ENCODE data around the gene PCDH15. TPM values are rescaled to one million over a fixed set of nuclear protein-coding genes. Genes with fewer than 3 reads are reported as not detected.

The PCDH15 gene
- total RNA-seq, 6 donors from 2014 or later, result 0.59 to 1.9 (median 1.1) TPM

GRCh38 chr10:54833029-54833428 is 32.0 kb upstream of the PCDH15 start:
- H3K27me3 ChIP-seq, result no peaks in the 10 kb centered on the region
- 40 to 48% methylated on average over 2 of the region's 2 CpGs for WGBS, 2 donors
- no peak for DNase-seq
- no peak overlapping the region for H3K27ac ChIP-seq
- no peaks in the 10 kb centered on the region for H3K9me3 ChIP-seq
- H3K4me1 ChIP-seq, result no peaks in the 10 kb centered on the region
- no peaks in the 10 kb centered on the region for H3K36me3 ChIP-seq
- no peak overlapping the region for H3K4me3 ChIP-seq
- ATAC-seq (ENCODE audit: low FRiP score in 2 of 2), result no peak
- TF ChIP-seq POLR2A (IDR thresholded peaks at IDR 0.05), result no peak
- TF ChIP-seq, protein P1, sequence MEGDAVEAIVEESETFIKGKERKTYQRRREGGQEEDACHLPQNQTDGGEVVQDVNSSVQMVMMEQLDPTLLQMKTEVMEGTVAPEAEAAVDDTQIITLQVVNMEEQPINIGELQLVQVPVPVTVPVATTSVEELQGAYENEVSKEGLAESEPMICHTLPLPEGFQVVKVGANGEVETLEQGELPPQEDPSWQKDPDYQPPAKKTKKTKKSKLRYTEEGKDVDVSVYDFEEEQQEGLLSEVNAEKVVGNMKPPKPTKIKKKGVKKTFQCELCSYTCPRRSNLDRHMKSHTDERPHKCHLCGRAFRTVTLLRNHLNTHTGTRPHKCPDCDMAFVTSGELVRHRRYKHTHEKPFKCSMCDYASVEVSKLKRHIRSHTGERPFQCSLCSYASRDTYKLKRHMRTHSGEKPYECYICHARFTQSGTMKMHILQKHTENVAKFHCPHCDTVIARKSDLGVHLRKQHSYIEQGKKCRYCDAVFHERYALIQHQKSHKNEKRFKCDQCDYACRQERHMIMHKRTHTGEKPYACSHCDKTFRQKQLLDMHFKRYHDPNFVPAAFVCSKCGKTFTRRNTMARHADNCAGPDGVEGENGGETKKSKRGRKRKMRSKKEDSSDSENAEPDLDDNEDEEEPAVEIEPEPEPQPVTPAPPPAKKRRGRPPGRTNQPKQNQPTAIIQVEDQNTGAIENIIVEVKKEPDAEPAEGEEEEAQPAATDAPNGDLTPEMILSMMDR (IDR thresholded peaks at IDR 0.05), result no peak

GRCh38 chr10:54826994-54827560 is 26.0 kb upstream of the PCDH15 start:
- ATAC-seq (ENCODE audit: low FRiP score in 2 of 2) (no peak), DNase-seq (no peak)
- H3K9me3 ChIP-seq, result no peaks in the 10 kb centered on the region
- H3K27me3 ChIP-seq, result no peaks in the 10 kb centered on the region
- no peak overlapping the region for H3K27ac ChIP-seq
- no peaks in the 10 kb centered on the region for H3K4me1 ChIP-seq
- TF ChIP-seq POLR2A (IDR thresholded peaks at IDR 0.05) (no peak), POLR2AphosphoS5 (IDR thresholded peaks at IDR 0.05) (no peak), EP300 (IDR thresholded peaks at IDR 0.05) (no peak)
- TF ChIP-seq, protein P1 (IDR thresholded peaks at IDR 0.05), result no peak
- H3K4me3 ChIP-seq, result no peak overlapping the region
- WGBS, 2 donors, result 70 to 76% methylated on average over 1 of the region's 1 CpG
- no peaks in the 10 kb centered on the region for H3K36me3 ChIP-seq

DNA sequence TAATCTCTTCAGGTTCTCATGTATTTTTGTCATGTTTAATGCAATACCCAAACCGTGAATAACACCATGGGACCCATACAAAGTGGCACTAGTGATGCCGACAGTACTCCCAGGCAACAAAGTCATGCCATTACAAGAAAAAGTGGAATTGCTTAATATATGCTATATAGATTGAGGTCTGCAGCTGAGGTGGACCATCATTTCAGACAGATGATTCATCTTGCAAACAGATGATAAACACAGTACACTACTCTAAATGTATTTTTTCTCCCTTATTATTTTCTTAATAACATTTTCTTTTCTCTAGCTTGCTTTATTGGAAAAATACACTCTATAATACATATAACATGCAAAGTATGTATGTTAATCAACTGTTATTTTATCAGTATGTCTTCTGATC is 14.6 kb upstream of the PCDH15 start:
- Histone ChIP-seq H3K36me3 (no peaks in the 10 kb centered on the region), H3K9me3 (no peaks in the 10 kb centered on the region), H3K27me3 (no peaks in the 10 kb centered on the region), H3K27ac (no peak overlapping the region), H3K4me3 (no peak overlapping the region), H3K4me1 (no peaks in the 10 kb centered on the region)
- 82 to 86% methylated on average over 2 of the region's 2 CpGs for WGBS, 2 donors
- ATAC-seq (ENCODE audit: low FRiP score in 2 of 2), result no peak
- DNase-seq, result no peak
- TF ChIP-seq, protein P1 (IDR thresholded peaks at IDR 0.05), result no peak
- no peak for TF ChIP-seq POLR2A (IDR thresholded peaks at IDR 0.05)
- TF ChIP-seq POLR2AphosphoS5 (IDR thresholded peaks at IDR 0.05), result no peak
- TF ChIP-seq EP300 (IDR thresholded peaks at IDR 0.05), result no peak

DNA sequence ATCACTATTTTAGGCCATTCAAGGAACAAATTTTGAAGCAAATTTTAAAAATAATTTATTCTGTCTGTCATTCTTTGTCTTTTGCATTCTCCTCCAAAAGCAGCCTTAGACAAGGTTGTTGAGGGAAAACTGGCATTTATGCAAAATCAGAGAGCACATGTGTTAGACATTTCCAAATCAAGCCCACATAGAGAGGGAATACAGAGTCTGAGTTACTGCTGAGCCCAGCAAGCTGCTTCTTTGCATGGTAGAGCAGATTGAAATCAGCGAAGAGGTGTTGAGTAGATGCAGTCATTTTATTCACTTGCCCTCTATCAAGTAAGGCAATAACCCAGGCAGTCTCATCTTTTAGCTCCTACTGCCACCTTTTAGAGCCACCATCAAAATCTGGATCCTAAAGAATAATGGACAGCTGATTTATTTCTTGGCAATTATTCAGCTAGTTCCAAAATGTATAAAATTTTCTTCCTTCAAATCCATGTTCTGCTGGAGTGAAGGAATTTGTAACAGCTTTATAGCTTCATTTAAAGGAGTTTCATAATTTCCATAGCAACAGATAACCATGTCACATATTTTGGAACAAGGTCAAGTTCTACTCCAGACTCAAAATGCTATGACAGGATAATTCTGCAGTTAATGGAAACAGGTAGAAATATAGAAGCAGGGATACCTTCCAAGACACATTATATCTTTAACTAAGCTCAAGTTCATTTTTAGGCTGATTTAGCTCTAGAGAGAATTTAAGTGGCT is 7.3 kb upstream of the PCDH15 start:
- WGBS, 2 donors, result 92 to 94% methylated on average over 1 of the region's 1 CpG
- no peaks in the 10 kb centered on the region for H3K4me1 ChIP-seq
- no peaks in the 10 kb centered on the region for H3K36me3 ChIP-seq
- DNase-seq (no peak), ATAC-seq (ENCODE audit: low FRiP score in 2 of 2) (no peak)
- no peaks in the 10 kb centered on the region for H3K27me3 ChIP-seq
- no peak for TF ChIP-seq POLR2A (IDR thresholded peaks at IDR 0.05)
- TF ChIP-seq EP300 (IDR thresholded peaks at IDR 0.05), result no peak
- TF ChIP-seq, protein P1 (IDR thresholded peaks at IDR 0.05), result no peak
- no peak for TF ChIP-seq POLR2AphosphoS5 (IDR thresholded peaks at IDR 0.05)
- H3K4me3 ChIP-seq, result no peak overlapping the region
- H3K27ac ChIP-seq, result no peak overlapping the region
- no peaks in the 10 kb centered on the region for H3K9me3 ChIP-seq

DNA sequence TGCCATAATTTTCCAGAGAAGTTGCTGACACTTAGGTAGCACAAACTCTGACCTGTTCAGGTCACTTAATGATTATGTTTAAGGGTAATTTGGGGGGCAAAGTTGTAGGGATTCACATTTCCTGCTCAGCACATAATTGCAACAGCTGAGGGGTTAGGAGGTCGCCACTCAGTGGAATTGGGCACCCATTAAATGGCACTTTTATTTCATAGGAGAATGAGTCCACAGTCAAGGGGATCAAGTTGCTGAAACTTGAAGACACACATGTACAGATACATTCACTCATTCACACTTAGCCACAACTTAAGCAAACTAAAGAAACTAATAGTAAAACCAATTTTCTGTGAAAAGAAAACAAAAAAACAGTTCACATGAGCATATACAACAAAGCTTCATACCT is 1.5 kb downstream of the PCDH15 start:
- TF ChIP-seq POLR2A (IDR thresholded peaks at IDR 0.05) (no peak), POLR2AphosphoS5 (IDR thresholded peaks at IDR 0.05) (no peak), EP300 (IDR thresholded peaks at IDR 0.05) (no peak)
- TF ChIP-seq, protein P1 (IDR thresholded peaks at IDR 0.05), result no peak
- no peaks in the 10 kb centered on the region for H3K9me3 ChIP-seq
- H3K27ac ChIP-seq, result no peak overlapping the region
- H3K27me3 ChIP-seq, result no peaks in the 10 kb centered on the region
- WGBS, 2 donors, result 50 to 62% methylated on average over 1 of the region's 1 CpG
- DNase-seq (no peak), ATAC-seq (ENCODE audit: low FRiP score in 2 of 2) (no peak)
- H3K4me3 ChIP-seq, result no peak overlapping the region
- H3K36me3 ChIP-seq, result no peaks in the 10 kb centered on the region
- no peaks in the 10 kb centered on the region for H3K4me1 ChIP-seq
